Adrenal gland (tissue), 12 donors: ENCODE results near the gene HEATR9. TPM values are rescaled to one million over a fixed set of nuclear protein-coding genes. Genes with fewer than 3 reads are reported as not detected.

Experiments
- DNase-seq, 7 donors: peaks; one replicate each; pipeline ENCODE4 v3.0.0-alpha.2; 2019 to 2020
- H3K27ac ChIP-seq, 5 donors: fragments of 200-600 bp; sonication (generic) in 4 of 5; 1 replicate in 3 of 5; 2 replicates in 2 of 5; pipeline versions ENCODE4 v1.5.1 to v1.8.0; 2016 to 2020; ENCODE audit warnings: mild to moderate bottlenecking in 1 of 5
- H3K27me3 ChIP-seq: fragments of 200-600 bp; 2 replicates; pipeline ENCODE4 v1.8.0; 2021
- H3K36me3 ChIP-seq, 2 donors: fragments of 200-600 bp; replicated peaks in 1 of 2; 1 replicate in 1 of 2; 2 replicates in 1 of 2; pipeline versions ENCODE4 v1.5.1 to v1.8.0; 2018 to 2022
- H3K4me1 ChIP-seq, 2 donors: fragments of 200-600 bp; replicated peaks in 1 of 2; 1 replicate in 1 of 2; 2 replicates in 1 of 2; pipeline versions ENCODE4 v1.5.1 to v1.8.0; 2018 to 2021
- H3K4me3 ChIP-seq, 4 donors: fragments of 200-600 bp; sonication (generic) in 3 of 4; one replicate each; pipeline ENCODE4 v1.5.1; 2016 to 2018
- H3K9me3 ChIP-seq, 3 donors: fragments of 200-600 bp; sonication (generic) in 1 of 3; replicated peaks in 1 of 3; 1 replicate in 2 of 3; 2 replicates in 1 of 3; pipeline versions ENCODE4 v1.5.1 to v1.8.0; 2016 to 2021
- CTCF ChIP-seq, 6 experiments: fragments of 450-650 bp in 4 of 6; fragments of 200-600 bp in 2 of 6; sonication (generic) in 1 of 6; IDR thresholded peaks; 1 replicate in 5 of 6; 2 replicates in 1 of 6; pipeline versions ENCODE4 v1.5.1 to v1.8.0; 2016 to 2021; ENCODE audit warnings: antibody characterized with exemption in 6 of 6, mild to moderate bottlenecking in 2 of 6, moderate library complexity in 1 of 6
- POLR2A ChIP-seq, 2 donors: fragments of 450-650 bp; IDR thresholded peaks; one replicate each; pipeline ENCODE4 v1.6.1; 2017; ENCODE audit warnings: antibody characterized with exemption in 2 of 2, mild to moderate bottlenecking in 2 of 2, moderate library complexity in 1 of 2
- WGBS, 4 donors: extraction: QIAGEN DNeasy Blood & Tissue Kit in 2 of 4; methylation state at CpG; one replicate each; pipeline versions ENCODE4 v1.1.5 to v1.1.7; 2013 to 2017; 5-methylcytosine and 5-hydroxymethylcytosine counted together
- intact Hi-C, 2 donors: fragments of 100-400 bp; cut with DNase I; formaldehyde crosslinking; loops; one replicate each; pipeline versions ENCODE4 v1.14.1 to v1.15.0; 2022 to 2023
- polyA plus RNA-seq, 3 donors: library from polyadenylated mRNA; stranded (reverse); fragments of 200-250 nt in 2 of 3; fragments of 350-450 nt in 1 of 3; fragmentation: Illumina TruSeq in 1 of 3; extraction: RNeasy Lipid Tissue Mini Kit (QIAGEN cat#74804) in 1 of 3; gene quantifications; one replicate each; pipeline ENCODE4 v1.2.3, GENCODE V29; 2013 to 2014
- total RNA-seq, 9 donors: library from RNA; depleted of rRNA in 4 of 9; stranded (reverse); fragments of >200 nt in 4 of 9; fragments of 120-200 nt in 1 of 9; fragmentation: NEBNext Ultra II Directional in 1 of 9; extraction: Animal tissue kit (Norgen Biotek cat#: 25700) in 1 of 9; gene quantifications; one replicate each; pipeline versions ENCODE4 v1.1.0 to v1.2.4, GENCODE V29; 2013 to 2023
- donor health status: healthy with polysubstance abuse.
- donor health status: Bipolar disorder and iron deficiency.
- donor health status: DM: yes; HTN: yes; CAD: no.
- donor health status: DM: no; HTN: no; CAD: no.
- donor health status: DM: no; HTN: no; CAD: no.
- donor health status: DM: yes; HTN: yes; CAD: no.

The HEATR9 gene
- total and polyA plus RNA-seq, 12 donors: 0.03 to 0.32 (median 0.13) TPM; not detected in 9

DNA sequence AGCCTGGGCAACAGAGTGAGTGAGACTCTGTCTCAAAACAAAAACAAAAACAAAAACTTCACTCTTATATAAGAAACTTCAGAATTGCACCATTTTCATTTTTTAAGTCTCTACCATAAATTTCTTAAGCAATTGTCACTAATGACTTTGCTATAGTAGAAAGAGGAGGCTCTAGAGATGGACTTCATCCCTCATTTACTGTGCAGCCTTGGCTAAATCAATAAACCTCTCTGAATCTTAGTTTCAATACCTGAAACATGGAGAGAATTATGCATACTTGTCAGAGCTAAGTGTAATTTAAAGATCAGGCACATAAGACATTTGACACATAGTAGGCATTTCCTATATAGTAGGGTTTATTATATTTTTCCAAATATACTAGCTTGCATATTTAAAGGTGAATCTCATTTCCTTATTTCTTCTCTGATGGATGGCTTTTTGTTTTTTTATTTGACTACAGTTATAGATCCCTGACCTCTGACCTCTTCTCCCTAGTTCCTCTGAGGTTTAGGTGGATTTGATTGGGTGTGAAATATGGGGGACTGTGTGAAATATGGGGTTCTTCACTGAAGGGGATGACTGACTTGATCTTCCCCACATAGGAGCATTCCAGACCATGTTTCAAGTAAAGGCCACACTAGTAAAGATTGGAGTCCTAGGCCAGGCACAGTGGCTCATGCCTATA is 8.8 kb upstream of the HEATR9 start:
- TF ChIP-seq CTCF (IDR thresholded peaks at IDR 0.05) (no peak), POLR2A (IDR thresholded peaks at IDR 0.05) (no peak)
- intact Hi-C loops: no loop called here
- H3K4me1 ChIP-seq: no peaks in the 10 kb centered on the region

GRCh38 chr17:35876534-35876933 is 7.8 kb upstream of the HEATR9 start:
- H3K4me1 ChIP-seq: no peaks in the 10 kb centered on the region
- intact Hi-C loops: no loop called here
- no peak overlapping the region for H3K4me3 ChIP-seq
- no peaks in the 10 kb centered on the region for H3K9me3 ChIP-seq
- no peak overlapping the region for H3K27ac ChIP-seq
- no peak for TF ChIP-seq CTCF (IDR thresholded peaks at IDR 0.05)
- no peak for TF ChIP-seq POLR2A (IDR thresholded peaks at IDR 0.05)
- DNase-seq: no peak
- no peaks in the 10 kb centered on the region for H3K27me3 ChIP-seq
- 83 to 89% (median 88%) methylated on average over 3 of the region's 3 CpGs for WGBS, 4 donors
- H3K36me3 ChIP-seq: no peaks in the 10 kb centered on the region

More for the DNA sequence above, 8.8 kb upstream of the HEATR9 start:
- no peak overlapping the region for H3K4me3 ChIP-seq
- H3K36me3 ChIP-seq: no peaks in the 10 kb centered on the region
- no peaks in the 10 kb centered on the region for H3K9me3 ChIP-seq
- no peaks in the 10 kb centered on the region for H3K27me3 ChIP-seq
- no peak for DNase-seq
- H3K27ac ChIP-seq: no peak overlapping the region

GRCh38 chr17:35875800-35876139 is 7.1 kb upstream of the HEATR9 start:
- Histone ChIP-seq H3K27me3 (no peaks in the 10 kb centered on the region), H3K36me3 (no peaks in the 10 kb centered on the region), H3K9me3 (no peaks in the 10 kb centered on the region), H3K4me1 (no peaks in the 10 kb centered on the region), H3K27ac (peak overlapping the region in 1 of 5 donors; percentile 3), H3K4me3 (no peak overlapping the region)
- intact Hi-C loops: no loop called here
- 60 to 69% (median 64%) methylated on average over 3 of the region's 3 CpGs for WGBS, 4 donors
- TF ChIP-seq CTCF (IDR thresholded peaks at IDR 0.05): no peak
- TF ChIP-seq POLR2A (IDR thresholded peaks at IDR 0.05): no peak
- no peak for DNase-seq

GRCh38 chr17:35875072-35875799 is 6.5 kb upstream of the HEATR9 start:
- intact Hi-C loops: no loop called here
- Histone ChIP-seq H3K27ac (peak overlapping the region in 1 of 5 donors; percentile 3), H3K9me3 (no peaks in the 10 kb centered on the region), H3K4me3 (no peak overlapping the region), H3K4me1 (no peaks in the 10 kb centered on the region), H3K27me3 (no peaks in the 10 kb centered on the region), H3K36me3 (no peaks in the 10 kb centered on the region)
- WGBS, 4 donors: 28 to 40% (median 35%) methylated on average over 5 of the region's 5 CpGs
- TF ChIP-seq POLR2A (IDR thresholded peaks at IDR 0.05) (no peak), CTCF (IDR thresholded peaks at IDR 0.05) (no peak)
- DNase-seq: peak in 4 of 7 donors; percentile 15 to 62 (median 26)
